Tibial nerve (tissue), 4 donors: ENCODE measurements around the gene TMEM43. TPM values are rescaled to one million over a fixed set of nuclear protein-coding genes. Genes with fewer than 3 reads are reported as not detected.
"Not testable (repeated sequence)": the region's sequence is repeated elsewhere in the genome, so short reads cannot be mapped to it uniquely, and the experiment has no call there.

ENCODE experiments used
- DNase-seq, 2 donors: peaks; one replicate each; pipeline ENCODE4 v3.0.0-alpha.2; 2019; ENCODE audit warnings: low spot score in 2 of 2
- H3K27ac ChIP-seq, 4 donors: fragments of 200-600 bp; sonication (generic) in 3 of 4; one replicate each; pipeline ENCODE4 v1.5.1; 2017 to 2019; ENCODE audit warnings: mild to moderate bottlenecking in 1 of 4
- H3K27me3 ChIP-seq, 2 donors: fragments of 200-600 bp; sonication (generic) in 1 of 2; one replicate each; pipeline versions ENCODE4 v1.5.1 to v1.6.0; 2017 to 2019
- H3K36me3 ChIP-seq, 3 donors: fragments of 200-600 bp; sonication (generic); one replicate each; pipeline ENCODE4 v1.5.1; 2018 to 2019
- H3K4me1 ChIP-seq, 4 donors: fragments of 200-600 bp; sonication (generic) in 3 of 4; one replicate each; pipeline ENCODE4 v1.5.1; 2017 to 2019
- H3K4me3 ChIP-seq, 4 donors: fragments of 200-600 bp; sonication (generic) in 3 of 4; one replicate each; pipeline ENCODE4 v1.5.1; 2017 to 2019; ENCODE audit warnings: mild to moderate bottlenecking in 1 of 4, moderate library complexity in 1 of 4
- H3K9me3 ChIP-seq, 4 donors: fragments of 200-600 bp; sonication (generic) in 3 of 4; one replicate each; pipeline ENCODE4 v1.5.1; 2017 to 2019
- EP300 ChIP-seq, 2 donors: sonication (generic); formaldehyde crosslinking; IDR thresholded peaks; one replicate each; pipeline ENCODE4 v1.6.1; 2017; ENCODE audit warnings: antibody characterized with exemption in 2 of 2, mild to moderate bottlenecking in 1 of 2
- POLR2A ChIP-seq, 2 donors: fragments of 450-650 bp; IDR thresholded peaks; one replicate each; pipeline ENCODE4 v1.6.1; 2017; ENCODE audit warnings: antibody characterized with exemption in 2 of 2, mild to moderate bottlenecking in 2 of 2, moderate library complexity in 2 of 2
- WGBS, 2 donors: methylation state at CpG; one replicate each; pipeline ENCODE4 v1.1.5; 2018; 5-methylcytosine and 5-hydroxymethylcytosine counted together
- total RNA-seq, 4 donors: library from RNA; depleted of rRNA; stranded (reverse); fragments of >200 nt; gene quantifications; one replicate each; pipeline ENCODE4 v1.1.0, GENCODE V29; 2016
- TF ChIP-seq, protein P1 (sequence below), 5 experiments: fragments of 200-600 bp in 3 of 5; fragments of 450-650 bp in 2 of 5; sonication (generic) in 3 of 5; IDR thresholded peaks; one replicate each; pipeline ENCODE4 v1.5.1; 2016 to 2019; ENCODE audit warnings: antibody characterized with exemption in 5 of 5, mild to moderate bottlenecking in 3 of 5, moderate library complexity in 2 of 5

TMEM43 gene
- total RNA-seq, 4 donors from 2014 or later: 99.9 to 130 (median 120) TPM

DNA sequence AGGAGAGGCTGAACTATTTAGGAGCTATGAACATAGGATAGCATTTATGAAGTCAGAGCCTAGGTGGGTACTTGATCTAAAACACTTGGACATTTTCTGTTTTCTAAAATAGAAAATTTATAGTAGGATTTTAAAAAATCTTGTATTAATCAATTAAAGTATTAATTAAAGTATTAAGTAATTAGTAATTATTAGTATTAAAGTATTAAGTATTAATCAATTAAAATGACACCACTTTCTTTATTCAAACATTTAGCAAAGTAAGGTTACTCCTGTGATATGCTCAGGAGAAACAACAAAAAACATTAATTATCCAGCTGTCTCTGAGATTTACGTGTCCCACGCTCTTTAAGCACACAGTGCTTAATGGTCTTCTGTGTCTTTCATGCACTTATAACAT is 32.4 kb upstream of the TMEM43 start:
- H3K4me1 ChIP-seq: no peaks in the 10 kb centered on the region
- no peak overlapping the region for H3K27ac ChIP-seq
- H3K27me3 ChIP-seq: no peaks in the 10 kb centered on the region
- 90 to 92% methylated on average over 2 of the region's 2 CpGs for WGBS, 2 donors
- H3K36me3 ChIP-seq: no peaks in the 10 kb centered on the region
- H3K4me3 ChIP-seq: no peak overlapping the region
- no peak for TF ChIP-seq EP300 (IDR thresholded peaks at IDR 0.05)
- TF ChIP-seq, protein P1, sequence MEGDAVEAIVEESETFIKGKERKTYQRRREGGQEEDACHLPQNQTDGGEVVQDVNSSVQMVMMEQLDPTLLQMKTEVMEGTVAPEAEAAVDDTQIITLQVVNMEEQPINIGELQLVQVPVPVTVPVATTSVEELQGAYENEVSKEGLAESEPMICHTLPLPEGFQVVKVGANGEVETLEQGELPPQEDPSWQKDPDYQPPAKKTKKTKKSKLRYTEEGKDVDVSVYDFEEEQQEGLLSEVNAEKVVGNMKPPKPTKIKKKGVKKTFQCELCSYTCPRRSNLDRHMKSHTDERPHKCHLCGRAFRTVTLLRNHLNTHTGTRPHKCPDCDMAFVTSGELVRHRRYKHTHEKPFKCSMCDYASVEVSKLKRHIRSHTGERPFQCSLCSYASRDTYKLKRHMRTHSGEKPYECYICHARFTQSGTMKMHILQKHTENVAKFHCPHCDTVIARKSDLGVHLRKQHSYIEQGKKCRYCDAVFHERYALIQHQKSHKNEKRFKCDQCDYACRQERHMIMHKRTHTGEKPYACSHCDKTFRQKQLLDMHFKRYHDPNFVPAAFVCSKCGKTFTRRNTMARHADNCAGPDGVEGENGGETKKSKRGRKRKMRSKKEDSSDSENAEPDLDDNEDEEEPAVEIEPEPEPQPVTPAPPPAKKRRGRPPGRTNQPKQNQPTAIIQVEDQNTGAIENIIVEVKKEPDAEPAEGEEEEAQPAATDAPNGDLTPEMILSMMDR (IDR thresholded peaks at IDR 0.05): no peak
- TF ChIP-seq POLR2A (IDR thresholded peaks at IDR 0.05): no peak
- H3K9me3 ChIP-seq: peaks cover 0 to 8% (median 0%) of the 10 kb centered on the region in 4 donors
- no peak for DNase-seq

DNA sequence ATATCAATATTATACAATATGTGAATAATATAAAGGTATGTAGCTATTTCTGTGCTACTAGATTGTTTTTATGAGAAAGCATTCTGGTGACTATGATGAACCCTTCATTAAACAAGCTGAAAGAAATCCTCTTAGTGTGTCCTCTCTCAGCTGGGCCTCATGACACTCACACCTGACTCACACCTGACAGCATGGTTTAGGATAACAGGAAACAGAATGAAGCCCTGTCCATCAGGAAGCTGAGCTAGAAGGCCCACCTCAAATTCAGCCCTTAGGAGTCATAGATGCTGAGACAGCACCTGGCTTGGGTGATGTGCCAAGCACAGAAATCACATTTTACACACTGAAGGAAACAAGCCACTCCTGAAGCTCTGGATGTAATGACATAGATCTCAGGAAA is 31.0 kb upstream of the TMEM43 start:
- H3K4me3 ChIP-seq: no peak overlapping the region

DNA sequence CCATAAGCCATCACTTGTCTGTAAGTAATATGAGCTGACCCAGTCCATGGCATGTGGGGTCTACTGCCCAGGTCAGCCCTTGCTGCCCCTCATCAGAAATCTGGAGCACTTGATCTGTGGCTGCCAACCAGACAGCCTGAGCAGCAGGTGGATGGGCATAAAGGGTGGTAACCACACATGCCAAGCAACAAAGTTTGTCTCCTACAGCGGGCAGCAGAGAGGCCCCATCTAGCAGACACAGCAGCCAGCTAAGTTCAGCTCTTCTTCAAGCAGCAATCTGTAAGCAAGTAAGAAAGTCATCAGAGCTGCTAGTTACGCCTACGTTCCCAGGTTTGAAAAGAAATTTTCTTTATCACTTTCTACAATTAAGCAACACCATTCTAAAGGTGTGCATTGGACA is 28.1 kb upstream of the TMEM43 start:
- Histone ChIP-seq H3K9me3 (peaks cover 0 to 7% (median 3%) of the 10 kb centered on the region in 4 donors), H3K4me3 (no peak overlapping the region), H3K27me3 (no peaks in the 10 kb centered on the region), H3K27ac (no peak overlapping the region), H3K36me3 (no peaks in the 10 kb centered on the region), H3K4me1 (no peaks in the 10 kb centered on the region)
- WGBS, 2 donors: 87 to 91% methylated on average over 3 of the region's 3 CpGs
- DNase-seq: no peak
- no peak for TF ChIP-seq EP300 (IDR thresholded peaks at IDR 0.05)
- no peak for TF ChIP-seq POLR2A (IDR thresholded peaks at IDR 0.05)
- TF ChIP-seq, protein P1 (IDR thresholded peaks at IDR 0.05): no peak

More for the DNA sequence above, 31.0 kb upstream of the TMEM43 start:
- TF ChIP-seq POLR2A (IDR thresholded peaks at IDR 0.05) (no peak), EP300 (IDR thresholded peaks at IDR 0.05) (no peak)
- TF ChIP-seq, protein P1 (IDR thresholded peaks at IDR 0.05): no peak
- H3K27me3 ChIP-seq: no peaks in the 10 kb centered on the region
- no peak for DNase-seq
- peaks cover 0 to 7% (median 3%) of the 10 kb centered on the region in 4 donors for H3K9me3 ChIP-seq
- no peaks in the 10 kb centered on the region for H3K4me1 ChIP-seq
- H3K27ac ChIP-seq: no peak overlapping the region
- H3K36me3 ChIP-seq: no peaks in the 10 kb centered on the region

DNA sequence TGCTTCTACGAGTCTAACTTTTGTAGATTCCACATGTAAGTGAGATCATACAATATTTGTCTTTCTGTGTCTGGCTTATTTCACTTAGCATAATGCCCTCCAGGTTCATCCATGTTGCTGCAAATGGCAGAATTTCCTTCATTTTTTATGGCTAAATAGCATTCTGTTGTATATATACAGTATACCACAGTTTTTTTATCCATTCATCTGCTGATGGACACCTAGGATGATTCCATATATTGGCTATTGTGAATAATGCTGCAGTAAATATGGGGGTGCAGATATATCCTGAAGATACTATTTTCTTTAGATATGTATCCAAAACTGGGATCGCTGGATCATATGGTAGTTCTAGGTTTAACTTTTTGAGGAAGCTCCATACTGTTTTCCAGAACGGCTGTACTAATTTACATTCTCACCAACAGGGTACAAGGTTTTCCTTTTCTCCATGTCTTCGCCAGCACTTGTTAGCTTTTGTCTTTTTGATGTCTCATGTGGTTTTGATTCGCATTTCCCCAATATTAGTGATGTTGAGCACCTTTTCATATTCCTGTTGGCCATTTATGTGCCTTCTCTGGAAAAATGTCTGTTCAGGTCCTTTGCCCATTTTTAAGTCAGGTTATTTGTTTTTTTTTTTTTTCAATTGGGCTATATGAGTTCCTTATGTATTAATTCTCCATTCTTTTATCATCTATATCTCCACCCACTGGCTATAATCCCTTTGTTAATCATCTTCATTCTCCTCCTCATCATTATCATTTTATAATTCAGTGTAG is 27.0 kb upstream of the TMEM43 start:
- H3K4me1 ChIP-seq: no peaks in the 10 kb centered on the region
- H3K36me3 ChIP-seq: no peaks in the 10 kb centered on the region
- peaks cover 0 to 7% (median 3%) of the 10 kb centered on the region in 4 donors for H3K9me3 ChIP-seq
- H3K27me3 ChIP-seq: no peaks in the 10 kb centered on the region
- TF ChIP-seq EP300 (IDR thresholded peaks at IDR 0.05) (no peak), POLR2A (IDR thresholded peaks at IDR 0.05) (no peak)
- TF ChIP-seq, protein P1 (IDR thresholded peaks at IDR 0.05): no peak
- no peak overlapping the region for H3K4me3 ChIP-seq
- no peak for DNase-seq
- H3K27ac ChIP-seq: no peak overlapping the region
- WGBS, 2 donors: 92 to 93% methylated on average over 5 of the region's 5 CpGs

DNA sequence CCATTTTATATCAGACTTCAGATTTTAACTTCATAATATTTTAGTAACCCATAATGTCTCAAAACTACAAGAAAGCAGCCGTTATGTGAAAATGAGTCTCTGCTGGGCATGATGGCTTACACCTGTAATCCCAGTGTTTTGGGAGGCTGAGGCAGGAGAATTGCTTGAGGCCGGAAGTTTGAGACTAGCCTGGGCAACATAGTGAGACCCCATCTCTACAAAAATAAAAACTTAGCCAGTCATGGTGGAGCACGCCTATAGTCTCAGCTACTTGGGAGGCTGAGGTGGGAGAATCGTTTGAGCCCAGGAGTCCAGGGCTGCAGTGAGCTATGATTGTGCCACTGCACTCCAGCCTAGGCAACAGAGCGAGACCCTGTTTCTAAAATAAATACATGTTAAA is 15.0 kb upstream of the TMEM43 start:
- not testable (repeated sequence) for H3K27me3 ChIP-seq, H3K4me3 ChIP-seq, H3K27ac ChIP-seq, DNase-seq, H3K9me3 ChIP-seq, H3K4me1 ChIP-seq
- H3K36me3 ChIP-seq: peaks cover 0 to 43% (median 0%) of the 10 kb centered on the region in 3 donors
- WGBS, 2 donors: 92 to 98% methylated on average over 5 of the region's 5 CpGs
